GM13976 (cell line): ENCODE results near the gene POU2F2.

ENCODE experiments used
- DNase-seq: peaks from one replicate; pipeline ENCODE4 v3.0.0; 2012; ENCODE audit warnings: low spot score
- CTCF ChIP-seq: IDR thresholded peaks from 2 replicates; pipeline ENCODE4 v1.5.1; 2012; ENCODE audit warnings: borderline replicate concordance, mild to moderate bottlenecking; ENCODE audit not compliant: insufficient read depth; ENCODE audit errors: extremely low read depth, missing control alignments, control extremely low read depth
- in situ Hi-C: fragments of 300-500 bp; cut with MboI; formaldehyde crosslinking; loops from one replicate; pipeline ENCODE4 v1.12.0; 2022; ENCODE audit warnings: low sequenced_read_pairs, mixed read lengths, inconsistent platforms; ENCODE audit not compliant: unreplicated experiment

Gene POU2F2

GRCh38 chr19:42114412-42114811 is 17.8 kb downstream of the POU2F2 start:
- DNase-seq, result peak; percentile 75
- no peak for TF ChIP-seq CTCF
- in situ Hi-C loops, result no loop called here

- in situ Hi-C loops, result no loop called here
- peak; percentile 74 for DNase-seq
- TF ChIP-seq CTCF, result no peak
These were observed 18.5 kb downstream of the POU2F2 start for GRCh38 chr19:42113641-42114348.

GRCh38 chr19:42111811-42112210 is 20.4 kb downstream of the POU2F2 start:
- in situ Hi-C loops, result no loop called here
- no peak for DNase-seq
- TF ChIP-seq CTCF, result no peak

- in situ Hi-C loops, result no loop called here
- TF ChIP-seq CTCF, result no peak
- no peak for DNase-seq
These were observed 20.9 kb downstream of the POU2F2 start for GRCh38 chr19:42111384-42111783.

GRCh38 chr19:42110658-42111057 is 21.6 kb downstream of the POU2F2 start:
- TF ChIP-seq CTCF, result no peak
- DNase-seq, result no peak
- in situ Hi-C loops, result no loop called here

GRCh38 chr19:42109896-42110295 is 22.4 kb downstream of the POU2F2 start:
- in situ Hi-C loops, result loop anchor here (10.0 kb wide), 1 partner anchor 85 kb away; no protein-coding TSS in a partner anchor
- TF ChIP-seq CTCF, result no peak
- no peak for DNase-seq
